Brain microvascular endothelial cell (primary cell): ENCODE measurements around the gene GMDS.

Experiments
- DNase-seq: peaks from one replicate; pipeline ENCODE4 v3.0.0-alpha.2; 2020
- H3K27ac ChIP-seq: fragments of 250-450 bp; sonication (Bioruptor Pico); 2 replicates; pipeline ENCODE4 v1.5.1; 2020; ENCODE audit warnings: mild to moderate bottlenecking, moderate library complexity
- H3K27me3 ChIP-seq: fragments of 250-450 bp; sonication (Bioruptor Pico); replicated peaks from 2 replicates; pipeline ENCODE4 v1.5.1; 2020; ENCODE audit warnings: mild to moderate bottlenecking
- H3K36me3 ChIP-seq: fragments of 250-450 bp; sonication (Bioruptor Pico); replicated peaks from 2 replicates; pipeline ENCODE4 v1.5.1; 2020; ENCODE audit warnings: mild to moderate bottlenecking
- H3K4me3 ChIP-seq: 2 replicates; pipeline ENCODE4 v1.5.1; 2011; ENCODE audit warnings: low read depth, mild to moderate bottlenecking, control low read depth, low read length, moderate library complexity
- in situ Hi-C: cut with HindIII; loops from 2 replicates; pipeline ENCODE4 v1.10.0; 2017; ENCODE audit warnings: low sequenced_read_pairs, low pct_ligation_motif_present
- TF ChIP-seq, protein P1 (sequence below): IDR thresholded peaks from 2 replicates; pipeline ENCODE4 v1.5.1; 2011; ENCODE audit warnings: low read depth, mild to moderate bottlenecking, moderate library complexity, low read length, control low read depth, inconsistent platforms; ENCODE audit errors: missing control alignments

Gene GMDS

GRCh38 chr6:1988843-1989242 is 256.6 kb downstream of the GMDS start:
- Histone ChIP-seq H3K27me3 (no peaks in the 10 kb centered on the region), H3K27ac (no peak overlapping the region)

GRCh38 chr6:1987640-1988039 is 257.8 kb downstream of the GMDS start:
- no peak overlapping the region for H3K4me3 ChIP-seq
- DNase-seq: peak; percentile 56
- H3K36me3 ChIP-seq: no peaks in the 10 kb centered on the region
- no peak overlapping the region for H3K27ac ChIP-seq
- H3K27me3 ChIP-seq: no peaks in the 10 kb centered on the region
- TF ChIP-seq, protein P1, sequence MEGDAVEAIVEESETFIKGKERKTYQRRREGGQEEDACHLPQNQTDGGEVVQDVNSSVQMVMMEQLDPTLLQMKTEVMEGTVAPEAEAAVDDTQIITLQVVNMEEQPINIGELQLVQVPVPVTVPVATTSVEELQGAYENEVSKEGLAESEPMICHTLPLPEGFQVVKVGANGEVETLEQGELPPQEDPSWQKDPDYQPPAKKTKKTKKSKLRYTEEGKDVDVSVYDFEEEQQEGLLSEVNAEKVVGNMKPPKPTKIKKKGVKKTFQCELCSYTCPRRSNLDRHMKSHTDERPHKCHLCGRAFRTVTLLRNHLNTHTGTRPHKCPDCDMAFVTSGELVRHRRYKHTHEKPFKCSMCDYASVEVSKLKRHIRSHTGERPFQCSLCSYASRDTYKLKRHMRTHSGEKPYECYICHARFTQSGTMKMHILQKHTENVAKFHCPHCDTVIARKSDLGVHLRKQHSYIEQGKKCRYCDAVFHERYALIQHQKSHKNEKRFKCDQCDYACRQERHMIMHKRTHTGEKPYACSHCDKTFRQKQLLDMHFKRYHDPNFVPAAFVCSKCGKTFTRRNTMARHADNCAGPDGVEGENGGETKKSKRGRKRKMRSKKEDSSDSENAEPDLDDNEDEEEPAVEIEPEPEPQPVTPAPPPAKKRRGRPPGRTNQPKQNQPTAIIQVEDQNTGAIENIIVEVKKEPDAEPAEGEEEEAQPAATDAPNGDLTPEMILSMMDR: no peak
- in situ Hi-C loops: no loop called here

More at GRCh38 chr6:1988843-1989242, 256.6 kb downstream of the GMDS start:
- TF ChIP-seq, protein P1: no peak
- DNase-seq: no peak
- Histone ChIP-seq H3K4me3 (no peak overlapping the region), H3K36me3 (no peaks in the 10 kb centered on the region)
- in situ Hi-C loops: no loop called here

DNA sequence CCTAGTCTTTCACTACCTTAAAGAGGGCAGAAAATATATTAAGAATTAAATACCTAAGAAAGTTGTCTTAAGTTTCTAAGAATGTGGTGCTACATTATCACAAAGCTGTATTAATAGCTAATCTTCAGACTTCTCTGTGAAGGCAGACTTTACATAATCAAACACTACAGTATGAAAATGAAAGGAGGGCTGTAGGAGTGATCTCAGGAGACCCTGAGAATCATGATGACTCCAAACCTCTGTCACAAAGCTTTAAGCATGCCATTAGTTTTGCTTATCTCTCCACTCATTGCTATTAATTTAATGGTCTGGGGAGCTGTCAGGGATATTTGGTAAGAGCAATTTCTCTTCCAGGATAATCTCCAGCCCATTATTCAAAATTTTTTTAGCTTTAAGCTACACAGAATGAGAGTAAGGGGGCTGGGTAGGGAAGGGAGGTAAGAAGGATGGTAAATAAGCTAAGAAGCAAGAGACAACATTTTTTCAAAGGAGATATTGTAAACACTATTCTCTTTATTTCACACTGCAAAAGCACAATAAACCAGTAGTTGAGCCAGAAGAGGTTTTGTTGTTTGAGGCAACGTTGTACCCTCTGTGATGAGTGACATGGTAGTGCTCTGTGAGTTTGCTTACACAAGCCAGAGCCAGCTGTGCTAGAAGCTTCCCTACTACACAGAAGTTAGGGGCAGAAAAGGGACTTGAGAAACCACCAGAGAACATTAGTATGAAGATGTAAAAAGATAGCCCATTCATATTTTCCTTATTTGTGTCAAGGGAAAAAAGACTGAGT is 258.8 kb downstream of the GMDS start:
- no peak for DNase-seq
- in situ Hi-C loops: no loop called here
- Histone ChIP-seq H3K4me3 (no peak overlapping the region), H3K36me3 (no peaks in the 10 kb centered on the region), H3K27me3 (no peaks in the 10 kb centered on the region), H3K27ac (no peak overlapping the region)
- TF ChIP-seq, protein P1: no peak

DNA sequence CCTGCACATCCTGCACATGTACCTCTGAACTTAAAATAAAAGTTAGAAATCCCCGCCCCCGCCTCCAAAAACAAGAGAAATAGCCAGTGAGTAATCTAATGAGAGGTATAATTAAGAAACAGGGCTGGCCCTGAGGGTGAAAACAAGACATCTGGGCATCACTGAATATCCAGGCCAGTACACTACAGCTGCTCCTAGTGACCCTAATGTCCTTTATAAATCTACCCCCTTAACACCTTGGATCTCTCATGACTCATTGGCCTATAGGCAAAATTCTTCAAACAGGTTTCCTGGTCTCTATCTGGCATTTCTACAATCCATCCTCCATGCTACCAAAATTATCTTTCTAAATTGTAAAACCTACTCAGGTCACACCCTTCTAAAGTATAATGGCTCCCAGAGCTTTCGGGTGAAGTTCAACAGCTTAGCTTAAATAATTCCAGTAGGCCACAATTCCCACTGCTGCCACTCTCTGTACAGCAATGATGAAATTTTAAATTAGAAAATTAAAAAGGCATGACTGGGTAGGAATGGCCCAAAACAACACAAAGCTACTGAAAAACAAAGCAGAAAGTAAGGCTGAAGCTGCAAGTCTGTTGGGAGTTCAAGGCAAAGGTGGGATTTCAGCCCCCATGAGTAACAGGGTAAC is 260.9 kb downstream of the GMDS start:
- H3K27me3 ChIP-seq: no peaks in the 10 kb centered on the region
- in situ Hi-C loops: no loop called here
- no peak for DNase-seq

GRCh38 chr6:1983850-1984249 is 261.6 kb downstream of the GMDS start:
- Histone ChIP-seq H3K4me3 (no peak overlapping the region), H3K27ac (no peak overlapping the region), H3K27me3 (no peaks in the 10 kb centered on the region), H3K36me3 (no peaks in the 10 kb centered on the region)
- in situ Hi-C loops: no loop called here
- TF ChIP-seq, protein P1: no peak
- DNase-seq: no peak

More for the DNA sequence above, 260.9 kb downstream of the GMDS start:
- no peaks in the 10 kb centered on the region for H3K36me3 ChIP-seq
- TF ChIP-seq, protein P1: no peak
- no peak overlapping the region for H3K27ac ChIP-seq
- H3K4me3 ChIP-seq: no peak overlapping the region
